ENCODE measurements around the gene TMEM89.

- no peak for TF ChIP-seq CTCF (IDR thresholded peaks at IDR 0.05)
- no peak for TF ChIP-seq POLR2A (IDR thresholded peaks at IDR 0.05)
These were observed 26.1 kb upstream of the TMEM89 start for GRCh38 chr3:48647714-48648113.
